HT1080 (cell line): ENCODE data around the gene EPB41L2. TPM values are rescaled to one million over a fixed set of nuclear protein-coding genes. Genes with fewer than 3 reads are reported as not detected.
A peak's percentile ranks its signal among the peaks of the same experiment; 100 is the strongest.

Experiments
- DNase-seq: peaks from one replicate; pipeline ENCODE4 v3.0.0-alpha.2; 2015; ENCODE audit warnings: low read depth
- total RNA-seq: library from RNA; depleted of rRNA; stranded (reverse); fragments of >200 nt; shearing (Covaris generic); gene quantifications from 2 replicates; pipeline ENCODE4 v1.2.3, GENCODE V29; 2014

EPB41L2 gene
- total RNA-seq, 1 experiment from 2014 or later: 32.5 TPM

DNA sequence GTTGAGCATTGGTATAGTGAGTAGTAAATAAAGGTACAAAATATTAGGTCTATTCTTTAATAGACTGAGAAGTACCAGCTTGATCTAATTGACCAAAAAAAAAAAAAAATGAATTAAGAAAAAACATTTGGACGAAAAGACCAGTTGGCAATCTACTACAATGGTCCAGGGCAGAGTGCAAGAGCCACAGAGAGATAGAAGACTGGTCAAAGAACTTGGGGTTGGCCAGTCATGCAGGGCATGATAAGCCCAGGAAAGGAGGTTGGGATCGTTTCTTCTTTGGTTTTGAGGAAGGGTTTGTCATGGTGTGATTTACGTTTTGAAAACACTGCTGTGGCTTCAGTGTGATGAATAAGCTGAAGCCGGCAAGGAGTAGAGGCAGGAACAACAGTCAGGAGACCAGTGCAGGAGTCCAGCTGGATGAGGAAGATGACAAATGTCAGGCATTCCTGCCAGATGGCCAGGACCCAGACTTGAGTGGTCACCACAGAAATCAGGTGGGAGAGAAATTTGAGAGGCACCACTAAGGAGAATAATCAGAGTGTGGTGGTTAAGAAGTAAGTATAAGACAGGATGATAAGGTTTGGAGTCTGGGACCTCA is 221.8 kb downstream of the EPB41L2 start:
- peak; percentile 60 for DNase-seq

DNA sequence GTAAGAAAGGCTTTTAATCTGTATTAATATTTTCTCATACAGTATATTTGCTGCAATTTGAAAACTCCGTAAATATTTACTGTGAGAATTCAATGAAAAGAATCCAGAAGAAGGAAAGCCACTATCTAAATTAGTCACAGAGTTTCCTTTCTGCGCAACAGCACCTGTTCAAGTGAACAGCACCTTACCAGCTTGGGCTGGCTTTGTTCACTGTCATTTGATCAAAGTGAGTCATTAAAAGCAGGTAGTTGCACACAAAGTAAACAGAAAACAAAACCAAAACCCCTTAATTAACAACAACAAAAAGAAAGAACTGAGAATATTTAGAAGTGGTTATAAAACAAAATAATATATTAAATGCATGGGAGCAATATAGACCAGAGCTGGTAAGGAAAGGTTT is 223.0 kb downstream of the EPB41L2 start:
- no peak for DNase-seq

DNA sequence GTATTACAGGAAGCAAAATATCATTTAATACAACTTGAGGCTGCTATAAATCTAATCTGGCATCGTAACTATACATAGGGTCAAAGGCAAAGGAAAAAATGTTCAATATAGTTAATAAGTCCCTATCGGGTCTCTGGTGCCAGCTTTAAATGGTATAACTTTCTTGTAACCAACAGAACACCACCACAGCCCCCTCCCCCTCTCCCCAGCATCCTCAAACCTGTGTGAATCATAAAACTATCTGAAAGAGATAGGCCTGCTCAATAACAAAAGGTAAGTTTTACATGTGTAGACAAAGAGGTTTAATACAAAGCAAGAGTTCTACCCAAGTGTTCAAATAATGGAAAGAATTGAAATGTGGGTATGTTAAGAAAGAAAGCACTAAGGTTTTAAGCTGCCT is 223.7 kb downstream of the EPB41L2 start:
- DNase-seq: no peak

DNA sequence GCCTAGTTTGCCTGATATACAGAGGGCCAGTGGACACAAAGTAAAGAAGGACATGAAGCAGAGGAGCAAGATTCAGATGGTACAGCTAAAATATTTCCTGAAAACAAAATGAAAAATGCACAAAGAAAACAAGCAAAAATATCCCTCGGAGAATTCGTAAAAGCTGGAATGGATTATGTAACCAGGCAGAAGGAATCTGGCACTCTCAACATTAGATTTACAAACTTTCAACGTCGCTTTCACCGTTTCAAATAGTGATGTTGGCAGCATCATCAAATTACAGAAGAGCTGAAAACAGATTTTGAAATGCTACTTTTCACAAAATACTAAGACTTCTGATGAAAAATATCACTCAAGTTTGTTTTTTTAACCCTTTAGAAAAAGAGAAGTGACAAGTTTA is 224.1 kb downstream of the EPB41L2 start:
- DNase-seq: no peak

DNA sequence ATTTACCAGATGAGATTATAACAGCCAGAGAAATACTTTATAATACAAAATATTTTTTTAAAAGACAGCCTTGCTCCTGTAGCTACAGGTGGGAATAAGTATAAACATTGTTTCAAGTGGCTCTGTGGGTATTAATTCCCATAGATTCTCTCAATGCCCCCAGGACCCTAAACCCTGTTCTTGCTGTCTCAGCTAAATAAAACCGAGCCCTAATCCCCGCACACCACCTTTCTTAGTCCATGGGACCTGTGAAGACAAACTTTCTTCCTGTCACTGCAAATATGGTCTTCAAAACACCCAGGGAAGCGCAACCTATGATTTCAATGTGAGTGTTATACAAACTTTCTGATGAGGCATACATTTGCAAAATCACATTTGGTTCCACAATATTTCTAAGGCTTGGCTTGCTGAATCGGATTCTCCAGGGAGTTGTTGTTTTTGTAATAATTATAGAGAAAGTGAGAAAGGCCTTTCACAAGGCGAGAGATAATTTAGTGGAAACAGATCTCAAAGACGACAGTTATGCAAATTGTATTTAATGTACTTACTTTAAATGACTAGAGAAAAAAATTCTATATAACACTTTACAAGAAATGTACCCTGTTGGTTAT is 224.7 kb downstream of the EPB41L2 start:
- DNase-seq: no peak

DNA sequence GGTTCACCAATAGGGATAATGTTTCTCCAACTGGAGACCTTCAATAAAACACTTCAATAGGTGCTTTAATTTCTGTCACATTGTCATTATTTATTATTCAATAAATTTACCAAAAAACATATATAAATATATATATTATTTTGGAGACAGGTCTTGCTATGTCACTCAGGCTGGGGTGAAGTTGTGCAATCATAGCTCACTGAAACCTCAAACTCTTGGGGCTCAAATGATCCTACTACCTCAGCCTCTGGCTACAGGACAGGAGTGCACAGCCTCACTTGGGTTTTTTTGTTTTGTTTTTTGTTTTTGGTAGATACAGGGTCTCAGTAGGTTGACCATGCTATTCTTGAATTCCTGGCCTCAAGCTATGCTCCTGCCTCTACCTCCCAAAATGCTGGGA is 226.0 kb downstream of the EPB41L2 start:
- no peak for DNase-seq

DNA sequence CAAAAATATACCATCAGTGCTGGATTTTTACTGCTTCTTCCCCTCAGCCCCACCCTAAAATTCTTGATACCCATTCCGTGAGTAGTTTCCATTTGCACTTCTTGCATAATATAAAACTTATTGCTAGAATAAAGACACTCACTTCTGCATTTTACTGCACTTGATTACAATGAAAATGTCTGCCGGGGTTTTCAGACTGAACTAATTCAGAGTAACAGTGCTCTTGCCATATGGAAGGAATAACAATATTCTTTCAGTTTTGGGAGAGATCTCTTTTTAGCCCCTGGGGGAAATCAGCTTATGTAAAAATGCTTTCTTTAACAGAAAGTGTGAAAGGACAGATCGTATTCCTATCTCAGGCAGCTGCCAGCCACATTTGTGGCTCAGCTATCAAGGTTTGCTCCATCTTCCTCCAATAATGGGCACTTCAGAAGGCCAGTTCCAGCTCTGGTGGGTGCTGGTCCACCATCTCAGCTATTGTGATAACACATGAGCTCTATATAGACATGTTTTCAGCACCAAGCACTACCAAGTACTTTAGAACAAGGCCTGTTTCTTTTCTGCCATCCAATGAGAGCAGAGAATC is 226.9 kb downstream of the EPB41L2 start:
- no peak for DNase-seq

DNA sequence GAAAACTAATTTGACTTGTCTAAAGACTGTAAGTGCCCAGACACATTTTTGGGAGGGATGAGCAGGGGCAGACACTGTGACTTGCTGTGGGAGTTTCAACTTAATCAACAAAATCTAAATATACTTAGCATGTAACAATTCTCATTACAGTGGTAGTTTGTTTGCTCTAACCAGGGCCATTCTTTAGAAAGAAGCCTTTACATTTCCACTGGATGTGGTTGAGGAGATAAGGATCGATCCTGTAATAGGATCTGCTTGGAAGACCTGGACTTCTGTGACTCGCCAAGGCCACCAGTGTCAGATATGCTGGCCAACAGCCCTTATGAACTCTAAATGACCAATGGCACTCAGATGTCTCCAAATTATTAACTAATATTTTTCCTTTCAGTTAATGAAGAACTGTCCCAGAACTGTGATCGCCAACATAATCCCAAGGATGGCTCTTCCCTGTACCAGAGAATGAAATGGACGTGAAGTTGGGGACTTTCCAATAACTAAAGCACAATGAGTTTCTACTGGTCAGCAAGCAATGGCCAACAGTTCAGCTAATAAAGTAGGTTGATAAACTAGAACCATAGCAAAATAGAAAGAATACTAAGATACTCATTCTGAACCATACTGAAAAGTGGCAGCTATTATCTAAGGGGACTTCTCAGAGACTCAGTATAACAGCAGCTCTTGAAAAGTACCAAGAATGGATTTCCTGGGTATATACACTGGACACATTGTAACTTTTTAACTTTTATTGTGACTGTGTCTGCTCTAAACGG is 228.4 kb downstream of the EPB41L2 start:
- DNase-seq: no peak

DNA sequence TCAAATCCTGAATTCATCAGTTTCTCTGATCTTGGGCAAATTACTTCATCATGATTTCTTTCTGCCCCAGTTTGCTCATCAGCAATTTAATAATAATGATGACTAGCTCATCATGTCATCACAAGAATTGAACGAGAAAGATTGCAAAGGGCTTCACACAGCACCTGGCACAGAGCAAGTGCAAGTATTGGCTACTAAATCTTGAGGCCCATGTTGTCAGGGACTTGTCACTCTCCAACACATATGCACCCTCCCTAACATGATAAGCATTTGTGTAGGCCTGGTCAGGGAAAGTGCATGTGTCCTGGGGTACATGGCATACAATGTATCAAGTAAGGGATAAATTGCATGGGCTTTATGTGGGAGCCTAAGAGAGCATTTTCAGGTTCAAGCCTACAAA is 229.5 kb downstream of the EPB41L2 start:
- DNase-seq: no peak

DNA sequence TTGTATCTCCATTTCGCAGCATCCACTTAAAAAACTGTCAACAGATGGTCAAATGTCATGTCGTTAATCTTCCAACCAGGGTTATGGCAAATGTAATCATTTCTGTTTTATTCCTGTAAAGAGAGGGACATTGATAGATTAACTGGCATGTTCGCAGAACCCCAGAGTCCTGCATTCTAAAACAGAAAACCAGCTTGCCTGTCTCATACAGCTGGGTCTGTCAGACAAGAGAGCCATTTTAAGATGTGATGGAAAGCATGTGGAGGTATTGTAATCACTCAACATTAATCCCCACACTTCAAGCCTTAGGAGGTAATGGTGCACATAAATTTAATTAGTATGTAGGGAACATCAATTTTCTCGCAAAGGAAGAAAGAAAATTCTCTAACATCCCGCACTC is 231.4 kb downstream of the EPB41L2 start:
- no peak for DNase-seq

DNA sequence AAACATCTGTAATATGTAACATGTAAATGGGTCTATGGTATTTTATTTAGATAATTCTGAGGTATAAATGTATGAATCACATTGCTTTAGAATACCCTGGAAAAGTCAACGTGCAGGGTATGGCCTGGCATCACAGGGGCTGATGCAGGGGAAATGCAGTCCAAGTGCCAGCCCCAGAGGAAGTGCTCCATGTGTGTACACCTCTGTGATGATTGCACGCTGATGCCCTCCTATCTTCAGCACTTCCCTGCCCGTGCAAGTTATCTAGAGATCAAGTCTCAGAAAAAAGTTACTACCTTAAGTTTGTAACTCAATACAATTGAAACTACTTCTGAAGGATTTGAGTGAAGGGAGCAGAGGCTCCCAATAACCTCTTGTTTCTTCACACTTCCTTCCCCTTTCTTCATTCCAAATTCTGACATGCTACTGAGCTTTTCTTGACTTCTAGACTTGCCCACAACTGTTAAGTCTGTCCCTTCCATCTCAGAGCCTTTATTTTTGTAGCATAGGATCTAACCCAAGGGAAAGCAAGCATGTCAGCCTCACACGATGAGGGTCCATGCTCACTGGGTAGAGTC is 233.6 kb downstream of the EPB41L2 start:
- DNase-seq: no peak

DNA sequence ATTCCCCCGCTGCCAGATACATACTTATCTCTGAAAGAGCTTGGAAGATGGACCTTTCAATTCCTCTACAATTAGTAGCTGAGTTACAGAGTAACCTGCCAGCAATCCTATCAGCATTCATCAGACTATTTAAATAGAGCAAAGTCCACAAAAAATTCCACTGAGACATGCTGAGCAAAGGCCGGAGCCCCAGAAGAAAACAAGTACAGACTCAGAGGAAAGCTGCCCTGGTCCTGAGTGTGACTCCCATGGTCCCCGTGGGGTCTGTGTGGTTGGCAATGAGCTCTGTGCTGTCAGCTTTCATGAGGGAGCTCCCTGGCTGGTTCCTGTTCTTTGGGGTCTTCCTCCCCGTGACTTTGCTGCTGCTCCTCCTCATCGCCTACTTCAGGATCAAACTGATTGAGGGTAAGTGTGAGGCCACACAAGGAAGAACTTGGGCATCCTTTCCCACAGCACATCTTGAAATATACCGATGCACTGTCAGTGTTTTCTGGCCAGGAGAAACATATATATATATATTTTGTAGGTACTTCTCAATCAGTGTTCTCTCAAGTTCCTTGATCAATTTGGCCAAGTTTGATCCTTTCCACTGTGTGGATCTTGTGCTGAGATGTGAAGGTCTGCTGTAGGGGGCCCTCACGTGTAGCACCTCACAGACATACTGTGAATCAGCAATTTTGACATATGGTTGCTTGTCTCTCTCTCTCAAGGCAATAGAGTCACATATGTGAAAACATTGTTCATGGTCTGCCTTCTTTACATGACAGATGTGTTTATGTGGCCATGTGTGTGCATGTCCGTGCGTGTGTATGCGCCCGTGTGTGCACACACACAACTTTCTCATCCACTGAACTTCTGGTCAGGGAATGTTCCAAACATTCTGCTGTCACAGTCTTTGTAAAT is 235.5 kb downstream of the EPB41L2 start, which contains the start of gene SMLR1:
Gene SMLR1 (plus strand): TSS at position 160 of the 903 bp plus-strand sequence. CDS start 8 bp downstream, at position 168.
- DNase-seq: no peak

DNA sequence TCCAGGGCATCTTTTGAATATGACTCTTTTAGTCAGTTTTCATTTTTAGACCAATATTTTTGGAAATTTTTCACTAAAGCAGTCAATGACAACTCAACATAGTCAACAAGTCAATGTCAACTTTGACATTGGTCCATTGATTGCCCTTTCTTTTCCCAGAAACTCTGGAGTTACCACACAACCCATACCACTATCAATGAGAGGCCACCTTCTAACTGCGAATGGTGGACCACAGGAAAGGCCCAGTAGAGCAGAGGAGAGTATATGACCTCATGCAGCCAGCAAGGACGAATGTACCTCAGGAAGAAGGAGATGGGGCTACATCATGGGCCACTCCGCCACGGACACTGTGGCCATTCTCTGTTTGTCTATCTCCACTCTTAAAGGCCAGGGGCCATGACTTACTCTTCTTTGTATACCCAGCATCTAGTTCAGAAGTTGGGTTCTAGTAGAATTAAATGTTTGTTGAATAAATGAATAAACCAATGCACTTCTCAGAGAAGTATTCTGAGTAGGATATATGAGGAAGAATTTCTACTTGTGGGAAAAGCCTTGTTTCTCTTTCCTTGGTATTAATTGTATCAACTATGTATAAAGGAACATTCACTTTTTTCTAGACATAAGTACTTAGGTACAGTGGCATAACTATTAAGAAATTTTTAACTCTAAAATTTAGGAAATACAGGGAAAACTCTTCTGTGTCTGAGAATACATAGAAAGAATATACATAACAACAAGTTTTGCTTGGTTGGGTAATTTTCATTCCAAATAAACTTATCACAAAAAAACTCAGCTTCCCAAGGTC is 236.4 kb downstream of the EPB41L2 start:
- DNase-seq: no peak

DNA sequence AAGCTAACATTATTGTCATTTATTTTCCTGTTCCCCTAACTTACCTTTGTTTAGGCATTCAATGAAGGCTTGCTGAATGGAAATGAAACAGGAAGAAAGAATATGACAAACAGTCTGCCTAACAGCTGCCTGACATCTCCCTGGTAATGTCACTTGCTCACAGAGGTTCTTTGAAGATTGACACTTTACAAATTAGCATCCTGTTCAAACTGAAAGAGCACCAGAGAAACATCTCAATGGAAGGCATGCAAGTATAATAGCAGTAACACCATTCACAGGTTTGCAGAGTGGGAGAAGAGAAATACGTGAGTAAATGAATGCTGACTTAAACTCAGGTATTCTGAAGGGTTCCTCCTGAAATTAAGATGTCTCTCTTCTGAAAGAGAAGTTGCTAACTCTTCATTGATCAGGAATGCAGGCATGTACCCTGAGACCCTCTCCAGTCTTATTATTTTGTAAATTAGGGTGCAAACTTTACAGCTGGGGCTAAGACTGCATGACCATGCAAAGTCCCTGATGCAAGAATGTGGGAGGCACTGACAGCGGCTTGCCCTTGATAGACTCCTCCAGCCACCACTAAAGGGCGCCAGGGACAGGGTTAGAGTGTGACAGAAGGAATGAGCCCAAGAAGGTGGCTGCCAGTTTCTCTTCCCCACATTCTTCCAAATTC is 237.1 kb downstream of the EPB41L2 start:
- no peak for DNase-seq

DNA sequence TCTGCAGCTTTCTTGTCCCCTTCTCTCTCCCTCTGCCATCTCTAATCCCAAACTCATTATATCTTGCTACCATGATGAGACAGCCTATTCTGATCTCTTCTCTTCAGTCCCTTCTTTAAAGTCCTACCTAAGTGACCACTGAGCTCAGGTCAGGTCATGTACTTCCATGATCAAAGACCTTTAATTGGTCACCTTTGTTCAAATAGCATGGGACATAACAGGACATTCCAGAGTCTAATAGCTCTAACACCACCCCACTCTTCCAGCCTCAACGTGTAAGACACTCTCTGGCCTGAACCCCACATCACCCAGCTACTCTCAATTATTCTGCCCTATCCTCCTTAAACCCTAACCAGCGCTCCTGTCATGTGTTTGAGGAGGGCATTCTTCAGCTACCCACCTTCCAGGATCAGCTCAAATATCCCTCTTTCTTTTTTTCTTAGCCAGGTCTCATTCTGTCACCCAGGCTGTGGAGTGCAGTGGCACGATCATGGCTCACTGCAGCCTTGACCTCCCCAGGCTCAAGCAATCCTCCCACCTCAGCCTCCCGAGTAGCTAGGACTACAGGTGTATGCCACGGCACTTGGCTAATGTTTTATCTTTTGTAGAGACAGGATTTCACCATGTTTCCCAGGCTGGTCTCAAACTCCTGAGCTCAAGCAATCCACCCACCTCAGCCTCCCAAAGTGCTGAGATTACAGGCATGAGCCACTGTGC is 237.9 kb downstream of the EPB41L2 start:
- DNase-seq: no peak

DNA sequence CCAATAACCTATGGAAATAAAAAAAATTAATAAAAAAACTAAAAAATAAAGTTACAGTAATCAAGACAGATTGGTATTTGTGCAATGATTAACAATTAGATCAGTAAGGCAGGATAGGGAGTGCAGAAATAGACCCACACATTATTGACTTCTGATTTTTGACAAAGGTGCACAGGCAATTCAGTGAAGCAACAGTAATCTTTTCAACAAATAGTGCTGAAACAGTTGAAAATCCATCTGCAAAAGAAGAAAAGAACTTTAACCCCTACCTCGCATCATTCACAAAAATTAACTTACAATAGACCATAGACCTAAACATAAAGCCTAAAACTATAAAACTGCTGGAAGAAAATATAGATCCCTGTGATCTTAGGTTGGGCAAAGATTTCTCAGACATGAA is 240.3 kb downstream of the EPB41L2 start:
- DNase-seq: no peak

DNA sequence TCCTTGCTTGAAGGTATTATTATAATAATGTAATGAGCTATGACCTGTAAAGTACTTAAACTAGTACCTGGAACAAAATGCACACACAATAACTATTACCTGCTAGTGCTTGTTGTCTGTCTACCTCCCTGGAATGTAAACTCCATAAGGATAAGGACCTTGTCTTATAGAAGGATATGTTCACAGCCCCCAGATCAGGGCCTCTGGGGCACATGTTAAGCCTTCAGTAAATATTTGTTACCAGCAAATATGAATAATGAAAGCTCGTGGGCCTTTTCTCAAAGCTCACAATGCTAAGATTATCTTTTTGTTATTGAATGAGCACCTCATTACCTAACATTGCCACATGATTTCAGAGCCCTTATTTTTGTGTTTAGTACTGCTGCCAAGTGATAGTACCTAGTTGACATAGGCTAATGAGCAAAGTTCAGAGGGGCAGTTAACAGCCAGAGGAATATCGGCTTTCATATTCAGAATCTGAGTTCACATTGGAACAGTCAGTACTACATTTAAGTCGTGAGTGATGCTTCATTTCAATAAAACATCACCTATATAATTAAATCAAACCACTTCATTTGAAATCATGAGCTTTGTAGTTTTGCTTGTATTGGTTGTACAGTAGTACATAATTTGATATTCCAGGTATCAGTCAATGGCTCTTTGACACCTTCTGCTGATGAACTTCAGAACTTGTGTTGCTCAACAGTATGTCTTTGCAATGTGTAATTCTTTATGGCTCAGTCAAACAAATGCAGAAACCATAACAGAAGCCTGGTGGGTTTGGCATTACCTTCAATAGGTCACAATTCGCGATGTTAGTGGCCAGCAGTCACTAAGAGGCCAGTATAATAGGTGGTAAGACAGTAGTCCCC is 247.6 kb downstream of the EPB41L2 start:
- DNase-seq: no peak

DNA sequence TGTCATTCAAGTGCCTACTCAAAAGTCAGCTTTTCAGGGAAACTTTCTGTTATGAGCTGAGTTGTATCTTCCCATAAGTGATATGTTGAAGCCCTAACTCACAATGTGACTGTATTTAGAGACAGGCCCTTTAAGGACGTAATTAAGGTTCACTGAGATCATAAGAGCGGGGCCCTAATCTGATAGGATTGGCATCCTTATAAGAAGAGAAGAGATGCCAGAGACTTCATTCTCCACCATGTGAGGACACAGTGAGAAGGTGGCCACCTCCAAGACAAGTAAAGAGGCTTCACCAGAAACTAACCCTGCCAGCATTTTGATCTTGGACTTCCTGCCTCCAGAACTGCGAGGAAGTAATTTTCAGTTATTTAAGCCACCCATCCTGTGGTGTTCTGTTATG is 248.5 kb downstream of the EPB41L2 start:
- no peak for DNase-seq
